Sciatic nerve (tissue), 2 donors: ENCODE measurements around the gene GPR52. TPM values are rescaled to one million over a fixed set of nuclear protein-coding genes. Genes with fewer than 3 reads are reported as not detected.
"Not testable (repeated sequence)": the region's sequence is repeated elsewhere in the genome, so short reads cannot be mapped to it uniquely, and the experiment has no call there.

ENCODE experiments used
- ATAC-seq: fragments of 200-7000 bp; cut with Tn5 transposase; one replicate; pipeline ENCODE4 v1.9.1; 2020; ENCODE audit warnings: mild to moderate bottlenecking, moderate library complexity
- DNase-seq: peaks from one replicate; pipeline ENCODE4 v3.0.0-alpha.2; 2020; ENCODE audit warnings: low spot score
- intact Hi-C: fragments of 100-400 bp; cut with DNase I; formaldehyde crosslinking; loops from one replicate; pipeline ENCODE4 v1.14.2; 2022
- total RNA-seq: library from RNA; stranded (reverse); fragmentation: NEBNext Ultra II Directional; extraction: Animal tissue kit (Norgen Biotek cat#: 25700); gene quantifications from one replicate; pipeline ENCODE4 v1.2.1, GENCODE V29; 2021
- donor health status: DM: no; HTN: no; CAD: no.
- donor health status: DM: no; HTN: no; CAD: no.

Gene GPR52, protein sequence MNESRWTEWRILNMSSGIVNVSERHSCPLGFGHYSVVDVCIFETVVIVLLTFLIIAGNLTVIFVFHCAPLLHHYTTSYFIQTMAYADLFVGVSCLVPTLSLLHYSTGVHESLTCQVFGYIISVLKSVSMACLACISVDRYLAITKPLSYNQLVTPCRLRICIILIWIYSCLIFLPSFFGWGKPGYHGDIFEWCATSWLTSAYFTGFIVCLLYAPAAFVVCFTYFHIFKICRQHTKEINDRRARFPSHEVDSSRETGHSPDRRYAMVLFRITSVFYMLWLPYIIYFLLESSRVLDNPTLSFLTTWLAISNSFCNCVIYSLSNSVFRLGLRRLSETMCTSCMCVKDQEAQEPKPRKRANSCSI
- total RNA-seq = 4.6 TPM

- ATAC-seq (no peak), DNase-seq (no peak)
- intact Hi-C loops = no loop called here
These were observed at the start of gene GPR52 for GRCh38 chr1:174447866-174448530. GPR52 (plus strand) TSS chr1:174447964; CDS start chr1:174448112, 148 bp downstream.

- no peak for ATAC-seq
- DNase-seq = no peak
- intact Hi-C loops = no loop called here
These were observed 49.5 kb upstream of the GPR52 start for GRCh38 chr1:174398246-174398645.

- ATAC-seq = no peak
- intact Hi-C loops = no loop called here
- no peak for DNase-seq
These were observed 48.6 kb upstream of the GPR52 start for GRCh38 chr1:174399211-174399610.

GRCh38 chr1:174401075-174401474, 46.7 kb upstream of the GPR52 start:
- DNase-seq (no peak), ATAC-seq (no peak)
- intact Hi-C loops = no loop called here

GRCh38 chr1:174405219-174405618, 42.5 kb upstream of the GPR52 start:
- DNase-seq (no peak), ATAC-seq (no peak)
- intact Hi-C loops = no loop called here

DNA sequence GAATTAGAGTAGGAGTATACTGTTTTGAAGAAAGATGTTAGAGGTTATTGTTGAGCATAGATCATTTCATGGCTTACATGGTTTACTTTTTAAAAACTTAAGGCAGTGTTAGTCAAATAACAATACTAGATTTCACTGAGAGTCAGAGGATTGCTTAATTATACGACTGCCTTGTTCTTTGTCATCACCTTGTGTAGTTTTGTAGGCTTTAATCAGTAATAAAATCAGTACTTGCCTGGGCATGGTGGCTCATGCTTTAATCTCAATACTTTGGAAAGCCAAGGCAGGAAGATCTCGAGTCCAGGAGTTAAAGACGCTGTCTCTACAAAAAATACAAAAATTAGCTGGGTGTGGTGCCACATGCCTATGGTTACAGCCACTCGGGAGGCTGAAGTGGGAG, 41.3 kb upstream of the GPR52 start:
- no peak for DNase-seq
- no peak for ATAC-seq
- intact Hi-C loops = no loop called here

GRCh38 chr1:174407665-174408064, 40.1 kb upstream of the GPR52 start:
- ATAC-seq (no peak), DNase-seq (no peak)
- intact Hi-C loops = no loop called here

- intact Hi-C loops = no loop called here
- ATAC-seq (no peak), DNase-seq (no peak)
These were observed 39.6 kb upstream of the GPR52 start for GRCh38 chr1:174408146-174408545.

- ATAC-seq, DNase-seq, intact Hi-C loops: not testable (repeated sequence)
These were observed 38.0 kb upstream of the GPR52 start for GRCh38 chr1:174409801-174410200.

DNA sequence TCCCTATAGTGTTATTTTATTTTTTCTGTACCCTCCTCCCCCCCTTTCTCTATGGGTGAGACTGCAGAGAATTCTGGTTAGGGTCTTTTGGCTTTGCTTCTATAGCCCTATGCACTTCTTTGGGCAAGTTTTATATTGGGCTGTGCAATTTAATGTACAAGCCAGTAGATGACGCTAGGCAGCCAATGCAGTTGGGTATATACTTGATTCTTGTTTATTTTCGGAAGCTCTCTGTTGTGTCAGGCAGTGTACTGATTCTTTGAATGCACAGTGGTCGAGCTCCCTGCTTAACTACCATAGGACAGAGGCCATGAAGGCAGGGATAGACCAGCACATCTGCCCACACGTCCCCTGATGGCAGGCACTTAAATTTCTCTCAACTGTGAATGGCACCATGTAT, 34.1 kb upstream of the GPR52 start:
- ATAC-seq (no peak), DNase-seq (no peak)
- intact Hi-C loops = no loop called here

DNA sequence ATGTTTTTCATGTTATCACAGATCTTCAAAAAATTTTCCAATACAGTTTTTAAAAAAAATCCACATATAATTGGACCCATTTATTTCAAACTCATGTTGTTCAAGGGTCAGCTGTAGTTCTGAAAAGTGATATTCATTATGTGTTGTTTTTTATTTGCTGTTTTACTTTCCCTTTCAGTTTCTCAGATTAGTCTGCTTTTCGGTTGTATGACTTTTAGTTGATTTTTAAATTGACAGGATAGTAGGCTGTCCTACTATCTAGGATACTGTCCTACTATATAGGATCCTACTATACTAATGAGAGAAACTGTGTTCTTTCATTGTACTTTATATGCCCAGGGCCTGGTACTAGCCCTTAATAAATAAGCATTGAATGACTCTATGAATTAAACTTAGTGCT, 33.6 kb upstream of the GPR52 start:
- DNase-seq (no peak), ATAC-seq (no peak)
- intact Hi-C loops = no loop called here

DNA sequence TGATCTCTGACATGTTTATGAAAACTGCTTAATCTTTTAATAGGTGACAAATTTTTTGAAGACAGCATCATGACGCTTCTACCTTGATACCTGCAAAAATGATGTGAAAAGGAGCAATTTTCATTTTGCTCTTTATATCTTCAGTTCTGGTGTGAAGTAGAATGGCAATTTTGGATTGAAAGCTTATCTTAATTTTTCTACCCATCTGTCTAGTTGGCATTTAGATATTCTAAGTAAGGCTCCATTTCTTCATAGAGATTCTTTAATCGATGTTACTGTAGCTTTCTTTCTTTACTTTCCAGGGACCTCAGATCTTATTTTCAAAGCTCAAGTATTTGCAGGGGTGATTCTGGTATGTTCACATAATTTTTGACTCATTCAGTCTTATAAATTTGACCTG, 32.3 kb upstream of the GPR52 start:
- ATAC-seq (no peak), DNase-seq (no peak)
- intact Hi-C loops = no loop called here

- intact Hi-C loops = no loop called here
- no peak for ATAC-seq
- no peak for DNase-seq
These were observed 29.8 kb upstream of the GPR52 start for GRCh38 chr1:174417921-174418320.

DNA sequence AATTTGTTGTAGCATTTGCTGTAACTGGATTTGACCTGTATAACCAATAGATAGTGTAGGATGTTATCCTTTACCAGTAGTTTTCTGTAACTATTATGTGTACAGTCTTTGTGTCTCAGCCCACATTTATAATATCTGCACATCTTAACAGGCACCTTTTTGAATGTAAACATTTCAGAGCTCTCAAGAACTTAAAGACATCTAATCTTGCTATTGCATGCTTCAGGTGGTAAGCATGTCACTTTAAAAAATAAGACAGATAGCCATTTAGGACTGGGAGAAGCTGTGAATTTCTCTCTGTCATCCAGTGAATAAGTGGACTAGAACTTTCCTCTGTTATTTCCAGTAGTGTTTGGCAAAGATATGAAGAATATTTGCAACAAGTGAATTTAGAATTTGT, 22.6 kb upstream of the GPR52 start:
- DNase-seq (no peak), ATAC-seq (no peak)
- intact Hi-C loops = no loop called here

GRCh38 chr1:174426153-174426552, 21.6 kb upstream of the GPR52 start:
- intact Hi-C loops = no loop called here
- DNase-seq (no peak), ATAC-seq (no peak)

GRCh38 chr1:174428033-174428432, 19.7 kb upstream of the GPR52 start:
- DNase-seq (no peak), ATAC-seq (no peak)
- intact Hi-C loops = no loop called here

- DNase-seq (no peak), ATAC-seq (no peak)
- intact Hi-C loops = no loop called here
These were observed 19.0 kb upstream of the GPR52 start for GRCh38 chr1:174428739-174429138.

- no peak for DNase-seq
- intact Hi-C loops = no loop called here
- ATAC-seq = no peak
These were observed 14.3 kb upstream of the GPR52 start for GRCh38 chr1:174433451-174433850.

DNA sequence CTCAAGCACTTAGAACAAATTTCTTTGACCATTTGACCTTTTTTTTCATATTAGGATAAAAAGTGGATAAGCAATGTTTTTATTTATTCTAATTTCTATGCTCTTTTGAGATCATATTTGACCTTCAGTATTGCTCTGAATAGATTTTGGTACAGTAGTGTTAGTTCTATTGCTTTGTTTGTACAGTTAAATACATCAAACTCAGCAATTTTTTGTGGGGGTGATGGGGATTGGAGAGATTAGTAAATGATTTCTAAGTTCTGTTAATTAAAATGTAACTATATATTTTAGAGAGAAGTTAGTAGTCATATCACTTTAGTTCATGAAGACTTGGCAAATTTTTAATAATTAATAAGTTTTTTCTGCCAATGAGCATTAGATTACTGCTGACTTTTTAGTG, 2.4 kb upstream of the GPR52 start:
- ATAC-seq = no peak
- DNase-seq = no peak
- intact Hi-C loops = no loop called here

GRCh38 chr1:174445817-174446216, 1.9 kb upstream of the GPR52 start:
- DNase-seq = no peak
- intact Hi-C loops = no loop called here
- ATAC-seq = no peak

DNA sequence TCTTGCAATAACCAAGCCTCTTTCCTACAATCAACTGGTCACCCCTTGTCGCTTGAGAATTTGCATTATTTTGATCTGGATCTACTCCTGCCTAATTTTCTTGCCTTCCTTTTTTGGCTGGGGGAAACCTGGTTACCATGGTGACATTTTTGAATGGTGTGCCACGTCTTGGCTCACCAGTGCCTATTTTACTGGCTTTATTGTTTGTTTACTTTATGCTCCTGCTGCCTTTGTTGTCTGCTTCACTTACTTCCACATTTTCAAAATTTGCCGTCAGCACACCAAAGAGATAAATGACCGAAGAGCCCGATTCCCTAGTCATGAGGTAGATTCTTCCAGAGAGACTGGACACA, 743 bp downstream of the GPR52 start:
- intact Hi-C loops = no loop called here
- ATAC-seq (no peak), DNase-seq (no peak)
